WTC11 (cell line): ENCODE results near the gene MYO9A.

Experiments
- ESRRA ChIP-seq: sonication (generic); formaldehyde crosslinking; IDR thresholded peaks from 2 replicates; pipeline ENCODE4 v1.8.1; 2022; ENCODE audit warnings: mild to moderate bottlenecking, missing genetic modification reagents, borderline replicate concordance
- FOXJ3 ChIP-seq: sonication (generic); formaldehyde crosslinking; IDR thresholded peaks from 2 replicates; pipeline ENCODE4 v1.9.0; 2021; ENCODE audit warnings: missing genetic modification reagents, mild to moderate bottlenecking, borderline replicate concordance
- GTF2I ChIP-seq: fragments of 250-450 bp; sonication (Bioruptor Pico); conservative IDR thresholded peaks from 2 replicates; pipeline ENCODE4 v1.4.0; 2021; ENCODE audit warnings: mild to moderate bottlenecking
- IRF2 ChIP-seq: sonication (generic); formaldehyde crosslinking; IDR thresholded peaks from 2 replicates; pipeline ENCODE4 v1.8.0; 2022; ENCODE audit warnings: low read depth, missing genetic modification reagents, borderline replicate concordance
- TEAD4 ChIP-seq: sonication (generic); formaldehyde crosslinking; IDR thresholded peaks from 2 replicates; pipeline ENCODE4 v1.8.0; 2022; ENCODE audit warnings: mild to moderate bottlenecking, missing genetic modification reagents
- ZNF121 ChIP-seq: sonication (generic); formaldehyde crosslinking; IDR thresholded peaks from 2 replicates; pipeline ENCODE4 v1.8.0; 2023; ENCODE audit warnings: missing genetic modification reagents
- ZNF263 ChIP-seq: sonication (generic); formaldehyde crosslinking; IDR thresholded peaks from 2 replicates; pipeline ENCODE4 v1.8.1; 2022; ENCODE audit warnings: low read depth, mild to moderate bottlenecking, moderate library complexity, missing genetic modification reagents
- TF ChIP-seq, protein P1 (sequence below): sonication (generic); formaldehyde crosslinking; IDR thresholded peaks from 2 replicates; pipeline ENCODE4 v1.8.1; 2022; ENCODE audit warnings: low read depth, mild to moderate bottlenecking, moderate library complexity, missing genetic modification reagents, borderline replicate concordance
- TF ChIP-seq, protein P2 (sequence below): sonication (generic); formaldehyde crosslinking; IDR thresholded peaks from 2 replicates; pipeline ENCODE4 v1.8.1; 2022; ENCODE audit warnings: low read depth, missing genetic modification reagents, borderline replicate concordance
- TF ChIP-seq, protein P3 (sequence below): fragments of 200-600 bp; IDR thresholded peaks from 2 replicates; pipeline ENCODE4 v1.8.0; 2022; ENCODE audit warnings: antibody characterized with exemption
- TF ChIP-seq, protein P4 (sequence below): sonication (generic); formaldehyde crosslinking; IDR thresholded peaks from 2 replicates; pipeline ENCODE4 v1.8.0; 2023; ENCODE audit warnings: missing genetic modification reagents

DNA sequence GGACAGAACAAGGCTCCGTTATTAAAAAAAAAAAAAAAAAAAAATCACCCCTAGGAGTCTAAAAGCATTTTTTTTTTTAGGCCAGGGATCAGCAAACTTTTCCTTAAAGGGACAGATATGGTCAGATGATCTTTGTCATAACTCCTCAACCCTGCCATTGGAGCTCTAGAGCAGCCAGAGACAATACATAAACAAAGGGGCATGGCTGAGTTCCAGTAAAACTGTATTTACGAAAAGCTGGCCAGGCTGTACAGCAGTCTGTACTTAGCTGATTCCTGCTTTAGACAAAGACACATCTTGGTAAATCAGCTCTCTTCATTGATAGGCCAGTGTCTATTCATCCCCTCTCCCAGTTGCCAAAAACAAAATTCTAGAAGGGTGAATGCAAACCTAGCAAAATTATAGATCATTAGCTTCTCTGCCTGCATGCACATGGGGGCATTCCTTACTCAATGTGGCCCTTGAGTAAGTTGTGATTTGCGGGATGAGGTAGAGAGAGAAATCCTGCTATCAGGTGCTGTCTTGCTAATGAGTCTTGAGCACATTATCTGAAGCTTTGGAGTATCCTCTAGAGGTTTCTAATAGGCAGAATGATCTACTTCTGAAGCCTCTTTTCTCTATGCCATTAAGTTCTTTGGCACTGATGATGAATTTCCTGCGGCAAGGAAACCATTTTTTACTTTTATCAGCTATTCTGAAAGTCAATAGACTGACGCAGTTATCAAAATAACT, 35.5 kb upstream of the MYO9A start:
- TF ChIP-seq ESRRA: no peak
- TF ChIP-seq, protein P1, sequence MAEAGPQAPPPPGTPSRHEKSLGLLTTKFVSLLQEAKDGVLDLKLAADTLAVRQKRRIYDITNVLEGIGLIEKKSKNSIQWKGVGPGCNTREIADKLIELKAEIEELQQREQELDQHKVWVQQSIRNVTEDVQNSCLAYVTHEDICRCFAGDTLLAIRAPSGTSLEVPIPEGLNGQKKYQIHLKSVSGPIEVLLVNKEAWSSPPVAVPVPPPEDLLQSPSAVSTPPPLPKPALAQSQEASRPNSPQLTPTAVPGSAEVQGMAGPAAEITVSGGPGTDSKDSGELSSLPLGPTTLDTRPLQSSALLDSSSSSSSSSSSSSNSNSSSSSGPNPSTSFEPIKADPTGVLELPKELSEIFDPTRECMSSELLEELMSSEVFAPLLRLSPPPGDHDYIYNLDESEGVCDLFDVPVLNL (CRISPR knock-in tag): no peak
- TF ChIP-seq ZNF121 (CRISPR knock-in tag): no peak
- TF ChIP-seq, protein P2, sequence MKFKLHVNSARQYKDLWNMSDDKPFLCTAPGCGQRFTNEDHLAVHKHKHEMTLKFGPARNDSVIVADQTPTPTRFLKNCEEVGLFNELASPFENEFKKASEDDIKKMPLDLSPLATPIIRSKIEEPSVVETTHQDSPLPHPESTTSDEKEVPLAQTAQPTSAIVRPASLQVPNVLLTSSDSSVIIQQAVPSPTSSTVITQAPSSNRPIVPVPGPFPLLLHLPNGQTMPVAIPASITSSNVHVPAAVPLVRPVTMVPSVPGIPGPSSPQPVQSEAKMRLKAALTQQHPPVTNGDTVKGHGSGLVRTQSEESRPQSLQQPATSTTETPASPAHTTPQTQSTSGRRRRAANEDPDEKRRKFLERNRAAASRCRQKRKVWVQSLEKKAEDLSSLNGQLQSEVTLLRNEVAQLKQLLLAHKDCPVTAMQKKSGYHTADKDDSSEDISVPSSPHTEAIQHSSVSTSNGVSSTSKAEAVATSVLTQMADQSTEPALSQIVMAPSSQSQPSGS: no peak
- TF ChIP-seq, protein P3, sequence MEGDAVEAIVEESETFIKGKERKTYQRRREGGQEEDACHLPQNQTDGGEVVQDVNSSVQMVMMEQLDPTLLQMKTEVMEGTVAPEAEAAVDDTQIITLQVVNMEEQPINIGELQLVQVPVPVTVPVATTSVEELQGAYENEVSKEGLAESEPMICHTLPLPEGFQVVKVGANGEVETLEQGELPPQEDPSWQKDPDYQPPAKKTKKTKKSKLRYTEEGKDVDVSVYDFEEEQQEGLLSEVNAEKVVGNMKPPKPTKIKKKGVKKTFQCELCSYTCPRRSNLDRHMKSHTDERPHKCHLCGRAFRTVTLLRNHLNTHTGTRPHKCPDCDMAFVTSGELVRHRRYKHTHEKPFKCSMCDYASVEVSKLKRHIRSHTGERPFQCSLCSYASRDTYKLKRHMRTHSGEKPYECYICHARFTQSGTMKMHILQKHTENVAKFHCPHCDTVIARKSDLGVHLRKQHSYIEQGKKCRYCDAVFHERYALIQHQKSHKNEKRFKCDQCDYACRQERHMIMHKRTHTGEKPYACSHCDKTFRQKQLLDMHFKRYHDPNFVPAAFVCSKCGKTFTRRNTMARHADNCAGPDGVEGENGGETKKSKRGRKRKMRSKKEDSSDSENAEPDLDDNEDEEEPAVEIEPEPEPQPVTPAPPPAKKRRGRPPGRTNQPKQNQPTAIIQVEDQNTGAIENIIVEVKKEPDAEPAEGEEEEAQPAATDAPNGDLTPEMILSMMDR: no peak
- no peak for TF ChIP-seq GTF2I
- TF ChIP-seq FOXJ3: no peak
- TF ChIP-seq, protein P4, sequence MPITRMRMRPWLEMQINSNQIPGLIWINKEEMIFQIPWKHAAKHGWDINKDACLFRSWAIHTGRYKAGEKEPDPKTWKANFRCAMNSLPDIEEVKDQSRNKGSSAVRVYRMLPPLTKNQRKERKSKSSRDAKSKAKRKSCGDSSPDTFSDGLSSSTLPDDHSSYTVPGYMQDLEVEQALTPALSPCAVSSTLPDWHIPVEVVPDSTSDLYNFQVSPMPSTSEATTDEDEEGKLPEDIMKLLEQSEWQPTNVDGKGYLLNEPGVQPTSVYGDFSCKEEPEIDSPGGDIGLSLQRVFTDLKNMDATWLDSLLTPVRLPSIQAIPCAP (CRISPR knock-in tag): no peak
- TF ChIP-seq ZNF263 (CRISPR knock-in tag): no peak
- TF ChIP-seq IRF2: no peak
- no peak for TF ChIP-seq TEAD4 (CRISPR knock-in tag)
